ENCODE results near the gene GPR157. TPM values are rescaled to one million over a fixed set of nuclear protein-coding genes. Genes with fewer than 3 reads are reported as not detected.

The GPR157 gene
- total and polyA plus RNA-seq, 10 of the 15 experiments (the other 5 are each of a cell fraction or from before 2014, with no cell fraction given): 0.66 to 15.9 (median 3.1) TPM

DNA sequence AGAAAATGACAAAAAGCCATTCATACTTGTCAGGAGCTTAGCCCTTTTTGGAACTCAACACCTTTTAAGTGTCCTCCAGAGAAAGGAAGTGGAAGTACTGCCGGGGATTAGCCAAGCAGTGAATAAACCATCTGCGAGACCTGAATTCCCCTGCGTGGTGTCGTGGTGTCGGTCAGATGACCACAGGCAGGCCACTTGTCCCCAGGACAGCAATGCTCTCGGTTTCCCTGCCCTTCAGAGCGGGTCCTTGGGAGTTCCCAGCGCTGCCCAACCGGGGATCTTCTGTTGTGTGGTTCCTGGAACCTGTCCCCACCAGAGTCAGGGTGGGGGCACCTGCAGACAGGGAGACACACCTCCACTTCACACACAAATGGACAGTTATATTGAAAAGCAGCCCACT is 9.2 kb downstream of the GPR157 start (continued):
- no peak for TF ChIP-seq E2F8 (IDR thresholded peaks at IDR 0.05; ENCODE audit: low read depth, partially characterized antibody)
- TF ChIP-seq, protein P1, sequence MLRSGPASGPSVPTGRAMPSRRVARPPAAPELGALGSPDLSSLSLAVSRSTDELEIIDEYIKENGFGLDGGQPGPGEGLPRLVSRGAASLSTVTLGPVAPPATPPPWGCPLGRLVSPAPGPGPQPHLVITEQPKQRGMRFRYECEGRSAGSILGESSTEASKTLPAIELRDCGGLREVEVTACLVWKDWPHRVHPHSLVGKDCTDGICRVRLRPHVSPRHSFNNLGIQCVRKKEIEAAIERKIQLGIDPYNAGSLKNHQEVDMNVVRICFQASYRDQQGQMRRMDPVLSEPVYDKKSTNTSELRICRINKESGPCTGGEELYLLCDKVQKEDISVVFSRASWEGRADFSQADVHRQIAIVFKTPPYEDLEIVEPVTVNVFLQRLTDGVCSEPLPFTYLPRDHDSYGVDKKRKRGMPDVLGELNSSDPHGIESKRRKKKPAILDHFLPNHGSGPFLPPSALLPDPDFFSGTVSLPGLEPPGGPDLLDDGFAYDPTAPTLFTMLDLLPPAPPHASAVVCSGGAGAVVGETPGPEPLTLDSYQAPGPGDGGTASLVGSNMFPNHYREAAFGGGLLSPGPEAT (IDR thresholded peaks at IDR 0.05; ENCODE audit: low read depth): peak; percentile 96
- no peak for TF ChIP-seq ZBTB11 (CRISPR knock-in tag; IDR thresholded peaks at IDR 0.05)
- TF ChIP-seq KDM1A (IDR thresholded peaks at IDR 0.05; ENCODE audit: borderline replicate concordance): no peak
- peak; percentile 67; the same call in 1 of the 2 replicates for TF ChIP-seq CHD2 (IDR thresholded peaks at IDR 0.05; ENCODE audit: borderline replicate concordance, low read depth, low read length)
- TF ChIP-seq, protein P2, sequence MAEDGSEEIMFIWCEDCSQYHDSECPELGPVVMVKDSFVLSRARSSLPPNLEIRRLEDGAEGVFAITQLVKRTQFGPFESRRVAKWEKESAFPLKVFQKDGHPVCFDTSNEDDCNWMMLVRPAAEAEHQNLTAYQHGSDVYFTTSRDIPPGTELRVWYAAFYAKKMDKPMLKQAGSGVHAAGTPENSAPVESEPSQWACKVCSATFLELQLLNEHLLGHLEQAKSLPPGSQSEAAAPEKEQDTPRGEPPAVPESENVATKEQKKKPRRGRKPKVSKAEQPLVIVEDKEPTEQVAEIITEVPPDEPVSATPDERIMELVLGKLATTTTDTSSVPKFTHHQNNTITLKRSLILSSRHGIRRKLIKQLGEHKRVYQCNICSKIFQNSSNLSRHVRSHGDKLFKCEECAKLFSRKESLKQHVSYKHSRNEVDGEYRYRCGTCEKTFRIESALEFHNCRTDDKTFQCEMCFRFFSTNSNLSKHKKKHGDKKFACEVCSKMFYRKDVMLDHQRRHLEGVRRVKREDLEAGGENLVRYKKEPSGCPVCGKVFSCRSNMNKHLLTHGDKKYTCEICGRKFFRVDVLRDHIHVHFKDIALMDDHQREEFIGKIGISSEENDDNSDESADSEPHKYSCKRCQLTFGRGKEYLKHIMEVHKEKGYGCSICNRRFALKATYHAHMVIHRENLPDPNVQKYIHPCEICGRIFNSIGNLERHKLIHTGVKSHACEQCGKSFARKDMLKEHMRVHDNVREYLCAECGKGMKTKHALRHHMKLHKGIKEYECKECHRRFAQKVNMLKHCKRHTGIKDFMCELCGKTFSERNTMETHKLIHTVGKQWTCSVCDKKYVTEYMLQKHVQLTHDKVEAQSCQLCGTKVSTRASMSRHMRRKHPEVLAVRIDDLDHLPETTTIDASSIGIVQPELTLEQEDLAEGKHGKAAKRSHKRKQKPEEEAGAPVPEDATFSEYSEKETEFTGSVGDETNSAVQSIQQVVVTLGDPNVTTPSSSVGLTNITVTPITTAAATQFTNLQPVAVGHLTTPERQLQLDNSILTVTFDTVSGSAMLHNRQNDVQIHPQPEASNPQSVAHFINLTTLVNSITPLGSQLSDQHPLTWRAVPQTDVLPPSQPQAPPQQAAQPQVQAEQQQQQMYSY (CRISPR knock-in tag; IDR thresholded peaks at IDR 0.05): no peak
- no peak for TF ChIP-seq KAT2A (conservative IDR thresholded peaks at IDR 0.05; ENCODE audit: control insufficient read depth, low read depth, low read length)
- TF ChIP-seq, protein P3, sequence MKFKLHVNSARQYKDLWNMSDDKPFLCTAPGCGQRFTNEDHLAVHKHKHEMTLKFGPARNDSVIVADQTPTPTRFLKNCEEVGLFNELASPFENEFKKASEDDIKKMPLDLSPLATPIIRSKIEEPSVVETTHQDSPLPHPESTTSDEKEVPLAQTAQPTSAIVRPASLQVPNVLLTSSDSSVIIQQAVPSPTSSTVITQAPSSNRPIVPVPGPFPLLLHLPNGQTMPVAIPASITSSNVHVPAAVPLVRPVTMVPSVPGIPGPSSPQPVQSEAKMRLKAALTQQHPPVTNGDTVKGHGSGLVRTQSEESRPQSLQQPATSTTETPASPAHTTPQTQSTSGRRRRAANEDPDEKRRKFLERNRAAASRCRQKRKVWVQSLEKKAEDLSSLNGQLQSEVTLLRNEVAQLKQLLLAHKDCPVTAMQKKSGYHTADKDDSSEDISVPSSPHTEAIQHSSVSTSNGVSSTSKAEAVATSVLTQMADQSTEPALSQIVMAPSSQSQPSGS (IDR thresholded peaks at IDR 0.05; ENCODE audit: low read length): peak; percentile 45; the same call in 1 of the 2 replicates
- peak; percentile 88 for TF ChIP-seq PAX5 (IDR thresholded peaks at IDR 0.05; ENCODE audit: borderline replicate concordance, low read depth, low read length)
- TF ChIP-seq, protein P4, sequence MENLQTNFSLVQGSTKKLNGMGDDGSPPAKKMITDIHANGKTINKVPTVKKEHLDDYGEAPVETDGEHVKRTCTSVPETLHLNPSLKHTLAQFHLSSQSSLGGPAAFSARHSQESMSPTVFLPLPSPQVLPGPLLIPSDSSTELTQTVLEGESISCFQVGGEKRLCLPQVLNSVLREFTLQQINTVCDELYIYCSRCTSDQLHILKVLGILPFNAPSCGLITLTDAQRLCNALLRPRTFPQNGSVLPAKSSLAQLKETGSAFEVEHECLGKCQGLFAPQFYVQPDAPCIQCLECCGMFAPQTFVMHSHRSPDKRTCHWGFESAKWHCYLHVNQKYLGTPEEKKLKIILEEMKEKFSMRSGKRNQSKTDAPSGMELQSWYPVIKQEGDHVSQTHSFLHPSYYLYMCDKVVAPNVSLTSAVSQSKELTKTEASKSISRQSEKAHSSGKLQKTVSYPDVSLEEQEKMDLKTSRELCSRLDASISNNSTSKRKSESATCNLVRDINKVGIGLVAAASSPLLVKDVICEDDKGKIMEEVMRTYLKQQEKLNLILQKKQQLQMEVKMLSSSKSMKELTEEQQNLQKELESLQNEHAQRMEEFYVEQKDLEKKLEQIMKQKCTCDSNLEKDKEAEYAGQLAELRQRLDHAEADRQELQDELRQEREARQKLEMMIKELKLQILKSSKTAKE (IDR thresholded peaks at IDR 0.05; ENCODE audit: low read depth, poor library complexity, severe bottlenecking): peak; percentile 96
- no peak; the same call in 1 of the 2 replicates for TF ChIP-seq LARP7 (IDR thresholded peaks at IDR 0.05)
- peak; percentile 78 for TF ChIP-seq BCL11A (IDR thresholded peaks at IDR 0.05; ENCODE audit: low read depth, low read length)
- no peak for TF ChIP-seq RB1 (IDR thresholded peaks at IDR 0.05; ENCODE audit: borderline replicate concordance)
